M059J (cell line): ENCODE results near the gene OR2H1. TPM values are rescaled to one million over a fixed set of nuclear protein-coding genes. Genes with fewer than 3 reads are reported as not detected.

ENCODE experiments used
- DNase-seq: peaks from one replicate; pipeline ENCODE4 v3.0.0-alpha.2; 2012; ENCODE audit warnings: low read depth
- total RNA-seq: library from RNA; depleted of rRNA; stranded (reverse); fragments of >200 nt; shearing (Covaris generic); gene quantifications from 2 replicates; pipeline ENCODE4 v1.2.3, GENCODE V29; 2014; rRNA removed

OR2H1 gene
- total RNA-seq, 1 experiment from 2014 or later: not detected

DNA sequence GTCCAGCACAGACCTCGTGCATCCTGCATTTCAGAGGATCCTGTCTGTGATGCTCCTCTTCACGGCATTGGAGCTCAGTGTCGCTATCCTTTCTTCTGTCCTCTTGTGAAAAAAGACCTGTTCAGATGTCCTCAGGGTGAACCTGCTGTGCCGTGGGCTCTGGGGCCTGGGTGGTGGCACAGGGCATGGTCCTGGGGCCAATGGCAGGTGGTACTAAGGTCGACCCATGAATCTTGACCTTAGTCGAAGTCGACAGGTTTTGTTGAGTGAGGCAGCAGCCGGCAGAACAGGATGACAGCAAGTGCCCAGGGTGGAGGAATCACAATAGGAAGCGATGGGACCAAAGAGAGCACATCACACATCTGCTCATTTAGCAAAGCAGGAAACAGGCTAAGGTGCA lies 52.8 kb downstream of the OR2H1 start:
- no peak for DNase-seq

DNA sequence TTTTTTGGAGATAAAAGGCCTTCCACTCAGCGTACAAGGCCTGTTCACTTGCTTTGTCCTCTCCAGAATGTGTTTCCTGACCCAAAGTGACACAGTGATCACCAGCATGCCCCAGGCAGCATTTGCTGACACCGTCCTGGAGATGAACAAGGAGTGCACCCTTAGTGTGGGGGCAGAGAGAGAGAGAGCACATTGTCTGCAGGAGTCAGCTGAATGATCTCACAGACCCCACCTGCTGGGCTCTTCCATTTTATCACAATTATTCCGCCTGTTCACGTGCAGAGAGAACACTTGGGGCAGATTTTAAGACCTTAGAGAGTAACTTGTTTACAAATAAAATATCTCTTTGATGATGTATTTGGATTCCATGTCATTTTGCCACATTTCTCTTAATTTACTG lies 53.2 kb downstream of the OR2H1 start:
- peak; percentile 34 for DNase-seq

DNA sequence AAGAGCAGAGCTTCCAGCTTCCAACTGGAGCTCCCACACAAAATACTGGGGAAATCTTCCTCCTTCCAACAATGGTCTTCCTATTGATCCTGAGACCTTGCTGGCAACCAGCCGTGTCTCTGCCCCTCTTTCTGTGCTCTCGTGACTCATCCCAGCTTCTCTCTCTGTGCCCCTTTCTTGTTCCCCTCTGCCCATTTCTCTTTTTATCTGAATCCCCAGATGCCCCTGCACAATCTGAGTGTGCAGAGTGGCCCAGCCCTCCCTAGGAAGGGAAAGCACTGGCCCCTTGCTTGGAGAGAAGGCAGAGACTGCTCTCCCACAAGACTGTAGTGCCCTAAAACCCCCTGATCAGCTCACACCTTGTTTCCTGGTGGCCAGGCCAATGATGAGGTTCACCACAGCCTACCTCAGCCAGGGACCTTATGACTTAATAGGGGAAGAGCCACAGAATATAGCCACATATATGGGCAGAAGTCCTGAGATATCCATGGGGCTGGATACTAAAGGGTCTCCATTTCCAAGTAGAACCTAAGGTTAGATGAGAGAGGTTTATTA lies 53.9 kb downstream of the OR2H1 start:
- no peak for DNase-seq

Other genes with a start within 250 kb of the OR2H1 start
- gene OR14J1, start 155.5 kb upstream of the OR2H1 start, total RNA-seq: not detected in 2 replicates
- not detected in 2 replicates for gene OR5V1, start 88.3 kb upstream of the OR2H1 start, total RNA-seq
- not detected in 2 replicates for gene OR12D3, start 81.9 kb upstream of the OR2H1 start, total RNA-seq
- not detected in 2 replicates for gene OR12D2, start 61.5 kb upstream of the OR2H1 start, total RNA-seq
- gene OR12D1, start 42.2 kb upstream of the OR2H1 start, total RNA-seq: not detected in 2 replicates
- not detected in 2 replicates for gene OR10C1, start 17.8 kb upstream of the OR2H1 start, total RNA-seq
- gene OR11A1, start 84 bp upstream of the OR2H1 start, total RNA-seq: not detected in 2 replicates
- not detected in 2 replicates for gene MAS1L, start 30.8 kb downstream of the OR2H1 start, total RNA-seq
- gene UBD, start 102.6 kb downstream of the OR2H1 start, total RNA-seq: 0.17 TPM in 1 of 2 replicates, not detected in the other
- gene OR2H2, start 128.0 kb downstream of the OR2H1 start, total RNA-seq: not detected in 2 replicates
- 2.1 TPM in 2 replicates for gene GABBR1, start 176.0 kb downstream of the OR2H1 start, total RNA-seq
- gene MOG, start 199.9 kb downstream of the OR2H1 start, total RNA-seq: not detected in 2 replicates
- 0.05 TPM in 1 of 2 replicates, not detected in the other for gene ZFP57, start 224.0 kb downstream of the OR2H1 start, total RNA-seq